ENCODE results near the gene LTBP3.

Gene LTBP3

GRCh38 chr11:65500387-65501185, 57.6 kb downstream of the LTBP3 start:
- peak overlapping the region; percentile 87 for H3K4me3 ChIP-seq (ENCODE audit: low read depth, low read length)
- TF ChIP-seq POLR2A (IDR thresholded peaks at IDR 0.05; ENCODE audit: extremely low read depth, insufficient read length), result peak; percentile 70
- no peak for TF ChIP-seq MYC (IDR thresholded peaks at IDR 0.05; ENCODE audit: low read depth, low read length)
- peak; percentile 66 for DNase-seq (ENCODE audit: low read depth)

- no peak for DNase-seq (ENCODE audit: low read depth)
- H3K4me3 ChIP-seq (ENCODE audit: low read depth, low read length), result peak overlapping the region; percentile 87
- TF ChIP-seq CTCF (IDR thresholded peaks at IDR 0.05; ENCODE audit: low read depth, low read length) (no peak), MYC (IDR thresholded peaks at IDR 0.05; ENCODE audit: low read depth, low read length) (no peak), POLR2A (IDR thresholded peaks at IDR 0.05; ENCODE audit: extremely low read depth, insufficient read length) (no peak), MAX (IDR thresholded peaks at IDR 0.05; ENCODE audit: low read depth, low read length) (no peak)
Measured at GRCh38 chr11:65499713-65500386, 58.3 kb downstream of the LTBP3 start.

- TF ChIP-seq CTCF (IDR thresholded peaks at IDR 0.05; ENCODE audit: low read depth, low read length), result no peak
- TF ChIP-seq MYC (IDR thresholded peaks at IDR 0.05; ENCODE audit: low read depth, low read length), result peak; percentile 84
- peak; percentile 100 for TF ChIP-seq POLR2A (IDR thresholded peaks at IDR 0.05; ENCODE audit: extremely low read depth, insufficient read length)
- peak; percentile 65 for TF ChIP-seq MAX (IDR thresholded peaks at IDR 0.05; ENCODE audit: low read depth, low read length)
- DNase-seq (ENCODE audit: low read depth), result peak; percentile 97
- H3K4me3 ChIP-seq (ENCODE audit: low read depth, low read length), result peak within 1 kb of the TSS; percentile 87
Measured at GRCh38 chr11:65498977-65499712, 59.0 kb downstream of the LTBP3 start, which contains the start of gene MALAT1. MALAT1 (plus strand) TSS chr11:65499045.

GRCh38 chr11:65498727-65498976, 59.5 kb downstream of the LTBP3 start:
- peak overlapping the region; percentile 87 for H3K4me3 ChIP-seq (ENCODE audit: low read depth, low read length)

GRCh38 chr11:65498042-65498726, 60.0 kb downstream of the LTBP3 start:
- DNase-seq (ENCODE audit: low read depth), result peak; percentile 85
- TF ChIP-seq POLR2A (IDR thresholded peaks at IDR 0.05; ENCODE audit: extremely low read depth, insufficient read length), result no peak
- TF ChIP-seq MYC (IDR thresholded peaks at IDR 0.05; ENCODE audit: low read depth, low read length), result peak; percentile 60
- peak overlapping the region; percentile 87 for H3K4me3 ChIP-seq (ENCODE audit: low read depth, low read length)

More at GRCh38 chr11:65498727-65498976, 59.5 kb downstream of the LTBP3 start:
- no peak for DNase-seq (ENCODE audit: low read depth)
- TF ChIP-seq POLR2A (IDR thresholded peaks at IDR 0.05; ENCODE audit: extremely low read depth, insufficient read length), result no peak
- no peak for TF ChIP-seq MAX (IDR thresholded peaks at IDR 0.05; ENCODE audit: low read depth, low read length)
- TF ChIP-seq MYC (IDR thresholded peaks at IDR 0.05; ENCODE audit: low read depth, low read length), result no peak
- no peak for TF ChIP-seq CTCF (IDR thresholded peaks at IDR 0.05; ENCODE audit: low read depth, low read length)

GRCh38 chr11:65497141-65498041, 60.8 kb downstream of the LTBP3 start:
- DNase-seq (ENCODE audit: low read depth), result peak; percentile 100
- H3K4me3 ChIP-seq (ENCODE audit: low read depth, low read length), result peak overlapping the region; percentile 87

More at GRCh38 chr11:65497141-65498041, 60.8 kb downstream of the LTBP3 start:
- TF ChIP-seq CTCF (IDR thresholded peaks at IDR 0.05; ENCODE audit: low read depth, low read length), result no peak
- peak; percentile 57 for TF ChIP-seq POLR2A (IDR thresholded peaks at IDR 0.05; ENCODE audit: extremely low read depth, insufficient read length)
- peak; percentile 85 for TF ChIP-seq MYC (IDR thresholded peaks at IDR 0.05; ENCODE audit: low read depth, low read length)
- peak; percentile 81 for TF ChIP-seq MAX (IDR thresholded peaks at IDR 0.05; ENCODE audit: low read depth, low read length)
